Transverse colon (tissue), 4 donors: ENCODE measurements around the gene C5orf24. TPM values are rescaled to one million over a fixed set of nuclear protein-coding genes. Genes with fewer than 3 reads are reported as not detected.

Experiments used
- DNase-seq: peaks from one replicate; pipeline ENCODE4 v3.0.0-alpha.2; 2019
- H3K27ac ChIP-seq, 4 donors: fragments of 200-600 bp; sonication (generic); 2 replicates each; pipeline ENCODE4 v1.5.1; 2016 to 2018; ENCODE audit warnings: inconsistent platforms in 4 of 4
- H3K27me3 ChIP-seq: fragments of 200-600 bp; sonication (generic); 2 replicates; pipeline ENCODE4 v1.5.1; 2017; ENCODE audit warnings: inconsistent platforms
- H3K36me3 ChIP-seq, 4 donors: fragments of 200-600 bp; sonication (generic); 2 replicates each; pipeline ENCODE4 v1.5.1; 2017 to 2019; ENCODE audit warnings: inconsistent platforms in 4 of 4
- H3K4me1 ChIP-seq, 4 donors: fragments of 200-600 bp; sonication (generic); 2 replicates each; pipeline ENCODE4 v1.5.1; 2017 to 2020; ENCODE audit warnings: inconsistent platforms in 4 of 4
- H3K4me3 ChIP-seq, 4 donors: fragments of 200-600 bp; sonication (generic); 1 replicate in 1 of 4; 2 replicates in 3 of 4; pipeline versions ENCODE4 v1.5.1 to v1.6.1; 2017 to 2019; ENCODE audit warnings: inconsistent platforms in 4 of 4
- H3K9me3 ChIP-seq, 2 donors: fragments of 200-600 bp; sonication (generic); 2 replicates each; pipeline ENCODE4 v1.5.1; 2017 to 2019; ENCODE audit warnings: inconsistent platforms in 2 of 2
- EP300 ChIP-seq: sonication (generic); formaldehyde crosslinking; IDR thresholded peaks from one replicate; pipeline ENCODE4 v1.6.1; 2017; ENCODE audit warnings: antibody characterized with exemption, low read depth
- POLR2A ChIP-seq: fragments of 450-650 bp; IDR thresholded peaks from one replicate; pipeline ENCODE4 v1.6.1; 2016; ENCODE audit warnings: antibody characterized with exemption, mild to moderate bottlenecking, moderate library complexity
- POLR2AphosphoS5 ChIP-seq, 3 donors: sonication (generic); formaldehyde crosslinking; IDR thresholded peaks; one replicate each; pipeline ENCODE4 v1.6.1; 2016; ENCODE audit warnings: antibody characterized with exemption in 3 of 3
- WGBS, 2 donors: methylation state at CpG; one replicate each; pipeline ENCODE4 v1.1.5; 2018; ENCODE audit warnings: low coverage in 1 of 2; 5-methylcytosine and 5-hydroxymethylcytosine counted together
- in situ Hi-C, 4 donors: fragments of 200-750 bp; cut with MboI; loops; one replicate each; pipeline versions ENCODE4 v1.15.0 to v1.15.1; 2017; ENCODE audit warnings: low sequenced_read_pairs in 3 of 4, low pct_ligation_motif_present in 1 of 4, low pct_unique_long_range_greater_than_20kb in 1 of 4
- intact Hi-C: fragments of 100-400 bp; cut with DNase I; formaldehyde crosslinking; loops from one replicate; pipeline ENCODE4 v1.15.1; 2023; ENCODE audit warnings: low total_unique reads
- total RNA-seq, 4 donors: library from RNA; depleted of rRNA; stranded (reverse); fragments of >200 nt; gene quantifications; one replicate each; pipeline ENCODE4 v1.1.0, GENCODE V29; 2016
- TF ChIP-seq, protein P1 (sequence below), 5 experiments: fragments of 200-600 bp in 3 of 5; fragments of 450-650 bp in 2 of 5; sonication (generic) in 3 of 5; IDR thresholded peaks; 1 replicate in 2 of 5; 2 replicates in 3 of 5; pipeline ENCODE4 v1.5.1; 2016 to 2017; ENCODE audit warnings: antibody characterized with exemption in 5 of 5, inconsistent platforms in 3 of 5, mild to moderate bottlenecking in 2 of 5, moderate library complexity in 1 of 5

The C5orf24 gene
- total RNA-seq, 4 donors from 2014 or later: 22.8 to 41.9 (median 34.9) TPM

- WGBS, 2 donors: 71 to 91% methylated on average over 2 to 14 of the region's 14 CpGs
Measured at GRCh38 chr5:134887593-134888159, 41.9 kb downstream of the C5orf24 start.

GRCh38 chr5:134889335-134889734, 43.6 kb downstream of the C5orf24 start:
- 96% methylated on average over 8 of the region's 8 CpGs; no CpG with 5 or more reads in 1 of the 2 donors for WGBS, 2 donors

More at GRCh38 chr5:134887593-134888159, 41.9 kb downstream of the C5orf24 start:
- H3K36me3 ChIP-seq: peaks cover 0 to 7% (median 0%) of the 10 kb centered on the region in 4 donors
- H3K27me3 ChIP-seq: no peaks in the 10 kb centered on the region
- no peaks in the 10 kb centered on the region for H3K9me3 ChIP-seq
- H3K4me1 ChIP-seq: no peaks in the 10 kb centered on the region
- no peak overlapping the region for H3K27ac ChIP-seq
- in situ Hi-C loops: no loop called here
- TF ChIP-seq, protein P1, sequence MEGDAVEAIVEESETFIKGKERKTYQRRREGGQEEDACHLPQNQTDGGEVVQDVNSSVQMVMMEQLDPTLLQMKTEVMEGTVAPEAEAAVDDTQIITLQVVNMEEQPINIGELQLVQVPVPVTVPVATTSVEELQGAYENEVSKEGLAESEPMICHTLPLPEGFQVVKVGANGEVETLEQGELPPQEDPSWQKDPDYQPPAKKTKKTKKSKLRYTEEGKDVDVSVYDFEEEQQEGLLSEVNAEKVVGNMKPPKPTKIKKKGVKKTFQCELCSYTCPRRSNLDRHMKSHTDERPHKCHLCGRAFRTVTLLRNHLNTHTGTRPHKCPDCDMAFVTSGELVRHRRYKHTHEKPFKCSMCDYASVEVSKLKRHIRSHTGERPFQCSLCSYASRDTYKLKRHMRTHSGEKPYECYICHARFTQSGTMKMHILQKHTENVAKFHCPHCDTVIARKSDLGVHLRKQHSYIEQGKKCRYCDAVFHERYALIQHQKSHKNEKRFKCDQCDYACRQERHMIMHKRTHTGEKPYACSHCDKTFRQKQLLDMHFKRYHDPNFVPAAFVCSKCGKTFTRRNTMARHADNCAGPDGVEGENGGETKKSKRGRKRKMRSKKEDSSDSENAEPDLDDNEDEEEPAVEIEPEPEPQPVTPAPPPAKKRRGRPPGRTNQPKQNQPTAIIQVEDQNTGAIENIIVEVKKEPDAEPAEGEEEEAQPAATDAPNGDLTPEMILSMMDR (IDR thresholded peaks at IDR 0.05): no peak
- TF ChIP-seq POLR2A (no peak), EP300 (no peak), POLR2AphosphoS5 (IDR thresholded peaks at IDR 0.05) (no peak)
- no peak overlapping the region for H3K4me3 ChIP-seq
- no peak for DNase-seq
- intact Hi-C loops: no loop called here

GRCh38 chr5:134891473-134891872, 45.7 kb downstream of the C5orf24 start:
- H3K4me1 ChIP-seq: no peaks in the 10 kb centered on the region
- H3K27ac ChIP-seq: no peak overlapping the region
- TF ChIP-seq POLR2A (no peak), EP300 (no peak), POLR2AphosphoS5 (IDR thresholded peaks at IDR 0.05) (no peak)
- TF ChIP-seq, protein P1 (IDR thresholded peaks at IDR 0.05): no peak
- H3K36me3 ChIP-seq: peaks cover 0 to 7% (median 0%) of the 10 kb centered on the region in 4 donors
- 100% methylated on average over 1 of the region's 1 CpG for WGBS, 2 donors
- H3K9me3 ChIP-seq: no peaks in the 10 kb centered on the region
- DNase-seq: no peak
- H3K4me3 ChIP-seq: no peak overlapping the region
- in situ Hi-C loops (no loop called here), intact Hi-C loops (no loop called here)
- H3K27me3 ChIP-seq: no peaks in the 10 kb centered on the region

More at GRCh38 chr5:134889335-134889734, 43.6 kb downstream of the C5orf24 start:
- intact Hi-C loops (no loop called here), in situ Hi-C loops (no loop called here)
- no peak overlapping the region for H3K27ac ChIP-seq
- TF ChIP-seq, protein P1 (IDR thresholded peaks at IDR 0.05): no peak
- no peak for TF ChIP-seq EP300
- no peak for TF ChIP-seq POLR2AphosphoS5 (IDR thresholded peaks at IDR 0.05)
- TF ChIP-seq POLR2A: no peak
- no peaks in the 10 kb centered on the region for H3K4me1 ChIP-seq
- peaks cover 0 to 7% (median 0%) of the 10 kb centered on the region in 4 donors for H3K36me3 ChIP-seq
- no peak for DNase-seq
- no peaks in the 10 kb centered on the region for H3K27me3 ChIP-seq
- no peaks in the 10 kb centered on the region for H3K9me3 ChIP-seq
- no peak overlapping the region for H3K4me3 ChIP-seq

DNA sequence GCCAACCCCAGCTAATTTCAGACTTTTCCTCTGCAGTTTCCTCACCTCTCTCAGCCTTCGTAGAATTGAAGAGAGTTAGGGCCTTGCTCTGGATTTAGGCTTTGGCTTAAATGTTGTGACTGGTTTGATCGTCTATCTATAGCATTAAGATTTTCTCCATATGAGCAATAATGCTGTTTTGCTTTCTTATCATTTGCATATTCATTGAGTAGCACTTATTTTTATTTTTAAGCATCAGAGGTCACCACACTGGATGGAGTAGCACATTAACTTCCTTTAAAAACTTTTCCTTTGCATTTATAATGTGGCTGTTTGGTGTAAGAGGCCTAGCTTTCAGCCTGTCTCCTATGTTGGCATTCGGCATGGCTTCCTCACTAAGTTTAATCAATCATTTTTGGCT, 46.5 kb downstream of the C5orf24 start:
- H3K27me3 ChIP-seq: no peaks in the 10 kb centered on the region
- no peak for DNase-seq
- no peaks in the 10 kb centered on the region for H3K4me1 ChIP-seq
- 82 to 87% methylated on average over 3 of the region's 3 CpGs for WGBS, 2 donors
- no peak overlapping the region for H3K4me3 ChIP-seq
- H3K36me3 ChIP-seq: peaks cover 0 to 7% (median 2%) of the 10 kb centered on the region in 4 donors
- TF ChIP-seq POLR2AphosphoS5 (IDR thresholded peaks at IDR 0.05) (no peak), EP300 (no peak), POLR2A (no peak)
- TF ChIP-seq, protein P1 (IDR thresholded peaks at IDR 0.05): no peak
- in situ Hi-C loops: no loop called here
- H3K9me3 ChIP-seq: no peaks in the 10 kb centered on the region
- H3K27ac ChIP-seq: no peak overlapping the region
- intact Hi-C loops: no loop called here
